NOMO-1 treated with dmso at 0.1 percent for 144 hours (cell line): ENCODE results near the gene RBMS1.
"Not testable (repeated sequence)": the region's sequence is repeated elsewhere in the genome, so short reads cannot be mapped to it uniquely, and the experiment has no call there.

ENCODE experiments used
- DNase-seq: peaks from one replicate; lab custom pipeline; 2025; ENCODE audit not compliant: unreplicated experiment; lab: John Stamatoyannopoulos, UW

RBMS1 gene

GRCh38 chr2:160387558-160388262 is 105.9 kb downstream of the RBMS1 start:
- DNase-seq: no peak

DNA sequence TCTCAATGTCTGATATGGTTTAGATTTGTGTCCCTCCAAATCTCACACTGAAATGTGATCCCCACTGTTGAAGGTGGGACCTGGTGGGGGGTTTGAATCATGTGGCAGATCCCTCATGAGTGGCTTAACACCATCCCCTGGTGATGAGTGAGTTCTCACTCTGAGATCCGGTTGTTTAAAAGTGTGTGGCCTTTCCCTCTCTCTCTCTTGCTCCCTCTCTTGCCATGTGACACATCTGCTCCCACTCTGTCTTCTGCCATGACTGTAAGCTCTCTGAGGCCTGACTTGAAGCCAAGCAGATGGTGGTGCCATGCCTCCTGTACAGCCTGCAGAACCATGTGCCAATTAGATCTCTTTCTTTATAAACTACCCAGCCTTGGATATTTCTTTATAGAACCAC is 108.8 kb downstream of the RBMS1 start:
- DNase-seq: no peak

- peak; percentile 18 for DNase-seq
These were observed 112.1 kb downstream of the RBMS1 start for GRCh38 chr2:160381425-160381951.

- no peak for DNase-seq
These were observed 113.0 kb downstream of the RBMS1 start for GRCh38 chr2:160380611-160381010.

- no peak for DNase-seq
These were observed 113.5 kb downstream of the RBMS1 start for GRCh38 chr2:160380000-160380570.

DNA sequence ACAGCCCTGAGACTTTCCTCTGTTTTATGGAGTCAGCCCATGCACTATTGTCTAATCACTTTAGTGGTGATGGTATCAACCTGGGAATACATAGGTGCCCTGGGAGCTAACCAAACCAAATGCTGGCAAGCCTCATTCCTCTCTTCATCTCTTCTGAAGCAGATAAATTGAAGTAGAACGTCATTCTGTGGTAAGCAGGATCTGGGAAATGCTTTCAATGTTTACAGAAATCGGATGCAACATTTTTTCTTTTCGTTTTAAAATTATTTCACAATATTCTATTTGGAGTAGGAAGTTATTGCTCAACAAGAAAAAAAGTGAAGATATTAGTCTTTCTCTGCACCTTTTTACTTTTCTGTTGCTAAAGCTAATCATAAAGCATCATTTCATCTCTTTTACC is 114.2 kb downstream of the RBMS1 start:
- DNase-seq: no peak

DNA sequence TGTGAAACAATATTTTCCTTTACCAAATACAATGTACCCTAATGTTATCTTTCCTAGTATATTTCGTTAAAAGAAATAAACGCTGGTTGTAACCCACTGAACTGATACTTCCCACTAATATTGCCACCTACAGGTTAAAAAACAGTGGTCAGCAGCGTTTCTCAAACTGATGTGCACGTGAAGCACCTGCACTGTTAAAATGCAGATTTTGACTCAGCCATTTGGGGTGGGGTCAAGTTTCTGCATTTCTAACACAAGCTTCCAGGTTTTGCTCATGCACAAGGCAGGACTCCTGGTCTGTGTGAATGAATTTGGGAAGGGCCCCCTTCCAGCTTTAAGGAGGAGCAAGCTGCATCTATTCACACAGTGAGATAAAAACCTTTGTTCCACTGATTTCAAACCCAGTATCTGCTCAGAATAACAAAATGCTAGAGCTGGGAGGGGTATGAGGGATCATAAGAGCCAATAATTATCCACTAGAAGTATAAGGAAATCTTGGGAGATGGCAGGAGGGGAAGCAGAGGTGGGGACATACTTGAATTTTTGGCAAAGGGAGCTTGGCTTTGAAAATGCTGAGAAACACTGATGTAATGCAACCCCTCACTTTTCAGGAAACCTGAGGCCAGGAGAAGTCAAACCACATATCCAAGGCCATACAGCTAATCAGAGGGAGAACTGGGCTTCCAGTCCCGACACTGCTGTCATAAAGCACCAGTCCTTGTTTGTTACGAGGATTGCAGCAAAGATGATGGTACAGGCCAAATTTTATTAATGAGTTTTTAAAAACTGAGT is 116.2 kb downstream of the RBMS1 start:
- no peak for DNase-seq

- no peak for DNase-seq
These were observed 117.0 kb downstream of the RBMS1 start for GRCh38 chr2:160376576-160376975.

GRCh38 chr2:160375802-160376469 is 117.7 kb downstream of the RBMS1 start:
- DNase-seq: peak; percentile 43

DNA sequence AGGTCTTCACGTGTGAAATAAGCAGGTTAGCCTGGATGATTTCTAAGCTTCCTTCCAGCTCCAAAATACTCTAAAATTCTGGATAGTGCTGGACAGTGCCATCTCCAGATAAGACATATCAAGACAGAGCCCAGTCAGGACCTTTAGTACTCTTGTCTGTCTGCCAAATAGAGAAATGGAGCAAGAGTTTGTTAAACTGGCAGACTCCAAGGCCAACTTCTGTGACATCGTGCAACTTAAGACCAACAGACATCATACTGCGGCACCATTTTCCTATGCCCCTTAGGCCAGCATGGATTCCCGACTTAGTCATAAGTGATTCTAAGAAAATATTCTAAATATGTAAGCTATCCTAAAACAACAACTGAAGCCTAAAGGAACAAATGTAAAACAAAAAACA is 118.6 kb downstream of the RBMS1 start:
- DNase-seq: no peak

DNA sequence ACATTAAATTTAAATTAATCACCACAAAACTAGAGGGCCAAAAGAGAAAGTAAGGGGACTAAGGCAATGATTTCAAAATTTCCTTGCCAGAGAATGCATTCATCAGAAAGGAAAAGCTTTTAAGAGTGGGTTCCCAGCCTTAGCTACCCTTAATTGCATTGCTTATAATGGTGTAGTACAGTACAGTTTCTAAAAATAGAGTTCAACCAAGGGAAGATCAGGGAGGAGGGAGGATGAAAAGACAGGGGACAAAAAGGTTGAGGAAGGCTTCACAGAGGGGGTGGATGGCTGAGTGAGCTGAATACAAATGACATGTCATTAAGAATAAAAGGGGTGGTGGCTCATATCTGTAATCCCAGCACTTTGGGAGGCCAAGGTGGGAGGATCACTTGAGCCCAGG is 119.9 kb downstream of the RBMS1 start:
- no peak for DNase-seq

DNA sequence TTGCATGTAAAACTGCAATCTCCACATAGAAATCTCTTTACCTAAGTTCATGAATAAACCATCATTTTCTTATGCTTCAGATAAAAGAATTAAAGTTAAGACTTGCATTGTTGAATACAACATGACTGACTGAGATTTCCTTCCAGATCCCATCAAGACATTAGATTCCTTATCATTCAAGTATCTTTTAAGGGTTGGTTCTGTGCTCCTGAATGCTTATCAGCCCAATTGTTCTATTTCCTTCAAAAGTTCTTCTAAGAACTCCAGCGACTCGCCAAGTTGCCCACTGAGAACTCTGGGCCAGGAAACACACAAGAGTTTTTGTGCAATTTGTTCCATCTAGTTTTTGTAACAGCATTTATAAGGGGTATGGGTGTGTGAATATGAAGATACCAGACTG is 120.3 kb downstream of the RBMS1 start:
- no peak for DNase-seq

- no peak for DNase-seq
These were observed 121.0 kb downstream of the RBMS1 start for GRCh38 chr2:160372585-160372984.

DNA sequence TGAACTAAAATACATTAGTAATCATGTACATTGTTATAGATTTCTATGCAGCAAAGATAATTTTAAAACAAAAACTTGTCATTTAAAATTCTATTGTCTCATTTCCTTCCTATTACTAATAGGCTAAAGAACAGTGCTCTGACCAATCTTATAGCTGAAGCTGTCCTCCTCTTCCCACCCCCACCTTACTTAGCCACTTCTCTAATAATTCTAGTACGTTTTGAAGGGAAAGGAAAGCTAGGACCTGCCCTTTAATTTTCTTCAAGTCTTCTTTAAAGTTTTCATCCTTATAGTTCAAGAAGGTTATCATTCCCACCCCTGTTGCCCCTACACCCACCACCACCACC is 121.6 kb downstream of the RBMS1 start:
- no peak for DNase-seq

GRCh38 chr2:160371251-160372009 is 122.2 kb downstream of the RBMS1 start:
- DNase-seq: no peak

DNA sequence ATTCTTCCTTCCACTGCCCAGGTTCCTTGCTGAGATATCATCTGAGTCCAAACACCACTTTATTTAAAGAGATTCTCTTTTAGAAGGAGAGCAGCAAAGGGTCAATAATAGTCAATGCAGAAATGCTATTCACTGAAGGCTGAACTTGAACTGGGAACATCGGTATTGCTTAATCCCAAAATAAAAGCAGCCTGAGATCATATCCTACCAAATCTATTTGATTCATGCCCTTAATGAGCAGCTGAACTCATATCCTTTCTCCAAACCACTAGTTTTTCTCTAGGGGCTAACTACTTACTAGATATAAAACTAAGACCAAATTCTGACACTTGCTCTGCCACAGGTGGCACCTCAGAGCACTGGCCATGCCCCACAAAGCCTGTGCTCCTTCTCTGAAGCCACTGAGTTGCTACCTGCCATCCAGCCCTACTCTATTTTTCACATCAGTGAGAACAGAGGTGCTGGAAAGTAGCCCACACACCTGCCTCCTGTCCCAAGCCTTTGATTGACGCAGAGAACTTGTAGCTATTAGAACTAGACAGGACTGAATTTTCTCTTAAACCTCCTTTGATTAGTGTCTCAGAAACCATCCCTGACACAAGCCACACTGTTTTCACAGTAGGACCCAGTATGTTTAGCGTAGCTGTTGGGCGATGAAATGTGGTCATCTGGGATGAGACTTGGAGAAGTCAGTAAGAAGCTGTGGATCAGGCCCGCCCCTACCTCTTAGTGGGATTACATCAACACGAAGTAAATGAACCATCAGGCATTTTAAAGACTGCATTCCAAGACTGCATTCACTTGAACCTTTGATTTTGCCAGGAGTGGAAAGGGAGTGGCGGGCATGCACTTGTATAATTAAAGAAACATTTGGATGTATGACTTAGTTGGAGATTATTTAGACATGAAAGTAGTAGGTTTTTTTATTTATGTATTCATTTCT is 124.3 kb downstream of the RBMS1 start:
- no peak for DNase-seq

GRCh38 chr2:160367887-160368286 is 125.7 kb downstream of the RBMS1 start:
- peak; percentile 24 for DNase-seq

DNA sequence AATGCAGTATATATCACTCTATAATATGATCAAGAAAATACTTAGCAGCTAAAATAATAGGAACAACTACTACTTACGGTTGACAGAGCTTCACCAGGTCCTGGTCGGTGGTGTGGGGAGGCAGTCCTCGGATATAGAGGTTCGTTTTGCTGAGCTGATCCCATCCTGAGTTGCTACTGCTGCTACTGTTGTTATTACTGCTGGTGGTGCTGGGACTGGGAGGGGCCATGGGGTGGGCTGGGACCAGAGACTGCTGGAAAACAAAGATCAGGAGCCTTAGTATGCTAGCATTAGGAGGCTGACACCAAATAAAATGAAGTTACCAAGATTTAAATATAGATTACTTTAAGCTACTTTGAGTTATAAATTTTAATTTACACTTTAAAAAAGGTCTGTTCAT is 126.5 kb downstream of the RBMS1 start:
- not testable (repeated sequence) for DNase-seq

DNA sequence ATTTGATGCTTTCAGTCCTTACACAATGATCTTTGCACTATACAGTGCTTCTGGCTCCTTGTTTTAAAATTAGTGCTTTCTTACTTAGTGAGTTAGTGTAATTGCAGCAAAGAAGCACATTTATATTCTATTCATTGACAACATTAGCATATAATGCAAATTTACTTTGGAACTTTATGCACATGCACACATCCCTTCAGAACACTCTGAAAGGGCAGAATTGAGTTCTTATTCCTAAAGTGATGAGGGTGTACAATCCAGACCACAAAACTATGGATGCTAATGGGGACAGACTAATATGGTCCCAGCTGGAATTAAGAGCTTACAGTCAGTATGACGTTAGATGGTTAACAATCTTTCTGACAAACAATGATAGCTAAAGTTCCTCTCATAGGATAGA is 127.1 kb downstream of the RBMS1 start:
- no peak for DNase-seq
